ENCODE data around the gene DRAP1. TPM values are rescaled to one million over a fixed set of nuclear protein-coding genes. Genes with fewer than 3 reads are reported as not detected.
A peak's percentile ranks its signal among the peaks of the same experiment; 100 is the strongest.

Gene DRAP1
- total RNA-seq, 6 donors from 2014 or later, result 60.3 to 111 (median 80.0) TPM

DNA sequence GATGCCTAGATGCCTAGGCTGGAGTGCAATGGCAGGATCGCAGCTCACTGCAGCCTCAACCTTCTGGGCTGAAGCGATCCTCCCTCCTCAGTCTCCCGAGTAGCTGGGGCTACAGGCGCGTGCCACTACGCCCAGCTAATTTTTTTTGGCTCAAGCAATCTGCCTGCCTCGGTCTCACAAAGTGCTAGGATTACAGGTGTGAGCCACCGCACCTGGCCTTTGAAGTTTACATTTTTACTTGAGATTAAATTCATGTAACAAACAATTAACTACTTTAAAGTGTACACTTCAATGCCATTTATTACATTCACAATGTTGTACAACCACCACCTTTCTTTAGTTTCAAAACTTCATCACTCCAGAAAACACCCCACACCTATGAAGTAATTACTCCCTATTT is 15.5 kb upstream of the DRAP1 start:
- WGBS, 2 donors, result 83% methylated on average over 8 of the region's 8 CpGs
- H3K4me3 ChIP-seq, result no peak overlapping the region
- H3K9me3 ChIP-seq, result no peaks in the 10 kb centered on the region
- H3K27me3 ChIP-seq, result peaks cover 0 to 3% (median 0%) of the 10 kb centered on the region in 4 donors
- TF ChIP-seq EP300 (IDR thresholded peaks at IDR 0.05) (no peak), CTCF (IDR thresholded peaks at IDR 0.05) (no peak), POLR2A (IDR thresholded peaks at IDR 0.05) (no peak), POLR2AphosphoS5 (IDR thresholded peaks at IDR 0.05) (no peak)
- H3K36me3 ChIP-seq, result no peaks in the 10 kb centered on the region
- no peak for DNase-seq
- ATAC-seq (ENCODE audit: low FRiP score in 2 of 2), result no peak
- H3K27ac ChIP-seq, result no peak overlapping the region
- H3K4me1 ChIP-seq, result peaks cover 15 to 22% (median 18%) of the 10 kb centered on the region in 4 donors

DNA sequence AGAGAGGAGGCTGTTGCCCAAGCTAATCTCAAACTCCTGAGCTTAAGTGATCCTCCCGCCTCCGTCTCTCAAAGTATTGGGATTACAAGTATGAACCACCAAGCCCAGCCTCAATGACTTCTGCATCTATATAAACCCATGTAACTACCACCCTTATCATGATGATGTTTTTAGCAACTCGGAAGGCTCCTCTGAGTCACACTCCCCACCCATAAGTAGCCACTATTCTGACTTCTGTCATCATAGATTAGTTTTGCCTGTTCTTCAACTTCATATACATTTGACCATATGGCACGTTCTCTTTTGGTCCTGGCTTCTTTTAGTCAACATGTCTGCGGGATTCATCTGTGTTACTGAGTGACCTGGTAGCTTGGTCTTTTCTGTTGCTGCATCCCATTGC is 12.6 kb upstream of the DRAP1 start:
- DNase-seq, result no peak
- Histone ChIP-seq H3K4me3 (no peak overlapping the region), H3K27ac (no peak overlapping the region), H3K27me3 (no peaks in the 10 kb centered on the region), H3K36me3 (no peaks in the 10 kb centered on the region), H3K4me1 (peaks cover 6 to 8% (median 7%) of the 10 kb centered on the region in 4 donors), H3K9me3 (no peaks in the 10 kb centered on the region)
- no peak for ATAC-seq (ENCODE audit: low FRiP score in 2 of 2)
- TF ChIP-seq POLR2AphosphoS5 (IDR thresholded peaks at IDR 0.05), result no peak
- 86 to 89% methylated on average over 5 of the region's 5 CpGs for WGBS, 2 donors

GRCh38 chr11:65907878-65908277 is 11.3 kb upstream of the DRAP1 start:
- no peak overlapping the region for H3K4me3 ChIP-seq
- no peaks in the 10 kb centered on the region for H3K9me3 ChIP-seq
- DNase-seq (no peak), ATAC-seq (ENCODE audit: low FRiP score in 2 of 2) (no peak)
- peaks cover 13 to 15% (median 13%) of the 10 kb centered on the region in 4 donors for H3K4me1 ChIP-seq
- no peaks in the 10 kb centered on the region for H3K27me3 ChIP-seq
- H3K27ac ChIP-seq, result no peak overlapping the region
- TF ChIP-seq EP300 (IDR thresholded peaks at IDR 0.05) (no peak), POLR2AphosphoS5 (IDR thresholded peaks at IDR 0.05) (no peak), CTCF (IDR thresholded peaks at IDR 0.05) (no peak), POLR2A (IDR thresholded peaks at IDR 0.05) (no peak)
- H3K36me3 ChIP-seq, result no peaks in the 10 kb centered on the region
- 78 to 89% methylated on average over 6 of the region's 6 CpGs for WGBS, 2 donors

GRCh38 chr11:65911682-65912568 is 7.3 kb upstream of the DRAP1 start:
- Histone ChIP-seq H3K36me3 (no peaks in the 10 kb centered on the region), H3K4me3 (no peak overlapping the region), H3K27ac (peak overlapping the region; percentile 20 to 67 (median 64)), H3K9me3 (no peaks in the 10 kb centered on the region), H3K27me3 (no peaks in the 10 kb centered on the region), H3K4me1 (peaks cover 33 to 36% (median 35%) of the 10 kb centered on the region in 4 donors)
- no peak for TF ChIP-seq EP300 (IDR thresholded peaks at IDR 0.05)
- peak in 5 of 6 experiments; percentile 31 to 48 (median 38) for TF ChIP-seq CTCF (IDR thresholded peaks at IDR 0.05)
- peak in 1 of 2 donors; percentile 42 for TF ChIP-seq POLR2AphosphoS5 (IDR thresholded peaks at IDR 0.05)
- no peak for TF ChIP-seq POLR2A (IDR thresholded peaks at IDR 0.05)
- WGBS, 2 donors, result 15 to 23% methylated on average over 11 to 14 of the region's 14 CpGs
- no peak for DNase-seq
- ATAC-seq (ENCODE audit: low FRiP score in 2 of 2), result peak in 1 of 2 donors; percentile 51

GRCh38 chr11:65912845-65913244 is 6.4 kb upstream of the DRAP1 start:
- 48 to 54% methylated on average over 4 of the region's 4 CpGs for WGBS, 2 donors
- H3K27ac ChIP-seq, result peak overlapping the region in 1 of 4 donors; percentile 21
- no peak for TF ChIP-seq POLR2AphosphoS5 (IDR thresholded peaks at IDR 0.05)
- H3K9me3 ChIP-seq, result no peaks in the 10 kb centered on the region
- peaks cover 42 to 46% (median 44%) of the 10 kb centered on the region in 4 donors for H3K4me1 ChIP-seq
- H3K4me3 ChIP-seq, result no peak overlapping the region
- H3K27me3 ChIP-seq, result no peaks in the 10 kb centered on the region
- peaks cover 0 to 4% (median 0%) of the 10 kb centered on the region in 4 donors for H3K36me3 ChIP-seq
- DNase-seq, result no peak
- ATAC-seq (ENCODE audit: low FRiP score in 2 of 2), result no peak
